HG03039 (cell line): ENCODE measurements around the gene OSMR.

ENCODE experiments used
- ATAC-seq: cut with Tn5 transposase; IDR thresholded peaks from one replicate; pipeline ENCODE4 v1.9.1; 2021; ENCODE audit warnings: mild to moderate bottlenecking, moderate library complexity; ENCODE audit not compliant: unreplicated experiment

The OSMR gene

GRCh38 chr5:38923661-38924451 is 78.0 kb downstream of the OSMR start:
- no peak for ATAC-seq

- ATAC-seq = no peak
Observed at GRCh38 chr5:38925154-38925925, 79.5 kb downstream of the OSMR start.

GRCh38 chr5:38926121-38926520 is 80.3 kb downstream of the OSMR start:
- no peak for ATAC-seq

- no peak for ATAC-seq
Observed at GRCh38 chr5:38927470-38927869, 81.7 kb downstream of the OSMR start.

GRCh38 chr5:38929838-38930237 is 84.0 kb downstream of the OSMR start:
- ATAC-seq = no peak

- ATAC-seq = no peak
Observed at GRCh38 chr5:38931731-38932130, 85.9 kb downstream of the OSMR start.

GRCh38 chr5:38932854-38933408 is 87.1 kb downstream of the OSMR start:
- ATAC-seq = no peak

- no peak for ATAC-seq
Observed at GRCh38 chr5:38935437-38935836, 89.6 kb downstream of the OSMR start.

GRCh38 chr5:38936269-38936668 is 90.5 kb downstream of the OSMR start:
- no peak for ATAC-seq

GRCh38 chr5:38938424-38938823 is 92.6 kb downstream of the OSMR start:
- no peak for ATAC-seq

- ATAC-seq = no peak
Observed at GRCh38 chr5:38938973-38939372, 93.2 kb downstream of the OSMR start.

GRCh38 chr5:38940230-38940858 is 94.5 kb downstream of the OSMR start:
- no peak for ATAC-seq

- no peak for ATAC-seq
Observed at GRCh38 chr5:38941912-38942311, 96.1 kb downstream of the OSMR start.

- ATAC-seq = no peak
Observed at GRCh38 chr5:38944282-38944681, 98.5 kb downstream of the OSMR start.

- no peak for ATAC-seq
Observed at GRCh38 chr5:38948501-38948900, 102.7 kb downstream of the OSMR start.

GRCh38 chr5:38953426-38954012 is 107.7 kb downstream of the OSMR start:
- no peak for ATAC-seq

- no peak for ATAC-seq
Observed at GRCh38 chr5:38961691-38962090, 115.9 kb downstream of the OSMR start.

- ATAC-seq = no peak
Observed at GRCh38 chr5:38968665-38969064, 122.9 kb downstream of the OSMR start.

GRCh38 chr5:38978036-38978435 is 132.2 kb downstream of the OSMR start:
- no peak for ATAC-seq

- no peak for ATAC-seq
Observed at GRCh38 chr5:38979535-38979934, 133.7 kb downstream of the OSMR start.
